Activated naive CD4-positive, alpha-beta T cell treated with anti-CD3 and anti-CD28 coated beads, Interleukin-2, amount 10 ng/mL, durations not matched to agents 7 days and 5 days (primary cell): ENCODE results near the gene SLC45A1.
A peak's percentile ranks its signal among the peaks of the same experiment; 100 is the strongest.
"Not testable (repeated sequence)": the region's sequence is repeated elsewhere in the genome, so short reads cannot be mapped to it uniquely, and the experiment has no call there.

Experiments used
- CTCF ChIA-PET: fragments of 350-600 bp; sonication (Branson Sonifier 250); formaldehyde crosslinking; loops from one replicate; lab custom pipeline; 2021; ENCODE audit warnings: antibody characterized with exemption; lab: Charles Lee
- DNase-seq: peaks from one replicate; pipeline ENCODE4 v3.0.0-alpha.2; 2020
- H3K27ac Mint-ChIP-seq: one replicate; pipeline ENCODE4 v1.8.0; 2021; ENCODE audit warnings: mild to moderate bottlenecking, moderate library complexity, mixed read lengths
- H3K27me3 Mint-ChIP-seq: one replicate; pipeline ENCODE4 v1.8.0; 2021; ENCODE audit warnings: mild to moderate bottlenecking, mixed read lengths
- H3K36me3 Mint-ChIP-seq: one replicate; pipeline ENCODE4 v1.8.0; 2021; ENCODE audit warnings: mixed read lengths
- H3K4me1 Mint-ChIP-seq: one replicate; pipeline ENCODE4 v1.8.0; 2021; ENCODE audit warnings: mixed read lengths
- H3K4me3 Mint-ChIP-seq: one replicate; pipeline ENCODE4 v1.8.0; 2021; ENCODE audit warnings: mild to moderate bottlenecking, moderate library complexity, mixed read lengths
- H3K9me3 Mint-ChIP-seq: one replicate; pipeline ENCODE4 v1.8.0; 2021; ENCODE audit warnings: mixed read lengths

SLC45A1 gene

DNA sequence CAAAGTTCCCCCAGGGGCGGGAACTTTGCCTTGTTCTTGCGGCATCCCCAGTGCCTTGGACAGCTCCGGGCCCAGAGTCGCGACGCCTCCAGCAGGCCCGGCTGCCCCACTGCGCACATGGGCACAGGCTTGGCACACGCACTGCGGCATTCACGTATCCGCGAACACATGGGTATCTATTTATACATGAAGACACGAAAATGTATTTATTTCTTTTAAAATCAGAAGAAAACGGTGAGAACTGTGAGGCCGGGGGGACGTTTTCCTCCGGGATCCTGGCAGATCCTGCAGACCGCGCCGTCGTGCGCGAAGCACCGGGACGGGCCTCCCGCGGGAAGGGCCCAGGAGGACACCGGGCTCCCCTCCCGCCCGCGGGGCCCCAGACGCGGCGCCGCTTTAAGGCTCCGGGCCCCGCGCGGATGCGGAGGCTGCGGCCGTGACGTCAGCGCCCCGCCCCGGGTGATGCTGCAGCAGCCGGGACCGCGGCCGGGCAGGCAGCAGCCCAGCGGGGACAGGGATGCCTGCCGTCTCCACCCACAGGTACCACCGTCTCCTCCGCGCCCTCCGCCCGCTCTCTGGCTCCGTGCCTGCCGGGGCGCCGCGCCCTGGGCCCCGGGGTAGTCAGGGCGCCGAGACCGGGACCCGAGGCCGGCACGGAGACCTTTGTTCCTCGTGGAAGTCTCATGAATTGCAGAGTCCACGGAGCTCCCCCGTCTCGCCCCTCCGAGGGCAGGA is at the start of gene SLC45A1:
SLC45A1 (plus strand) TSS at position 468 of the 735 bp plus-strand sequence. CDS start 6,216 bp downstream, outside the sequence.
- CTCF ChIA-PET, result interaction anchor here (2.0 kb wide), 1 partner anchor 302 kb away, joined by 6 read pairs; no protein-coding TSS in a partner anchor
- H3K4me1 Mint-ChIP-seq, result peaks cover 24% of the 10 kb centered on the region
- H3K27me3 Mint-ChIP-seq, result peaks cover 71% of the 10 kb centered on the region
- no peaks in the 10 kb centered on the region for H3K9me3 Mint-ChIP-seq
- DNase-seq, result peak; percentile 83
- no peaks in the 10 kb centered on the region for H3K36me3 Mint-ChIP-seq
- H3K27ac Mint-ChIP-seq, result no peak within 1 kb of the TSS
- peak within 1 kb of the TSS; percentile 64 for H3K4me3 Mint-ChIP-seq

- Mint-ChIP-seq H3K4me1 (no peaks in the 10 kb centered on the region), H3K27ac (no peak overlapping the region), H3K9me3 (peaks cover 4% of the 10 kb centered on the region), H3K27me3 (peaks cover 39% of the 10 kb centered on the region), H3K36me3 (no peaks in the 10 kb centered on the region), H3K4me3 (no peak overlapping the region)
- no peak for DNase-seq
- CTCF ChIA-PET, result no interaction called here
These were observed 44.9 kb upstream of the SLC45A1 start for GRCh38 chr1:8273036-8273435.

GRCh38 chr1:8274352-8274751 is 43.6 kb upstream of the SLC45A1 start:
- DNase-seq, result no peak
- H3K9me3 Mint-ChIP-seq, result peaks cover 4% of the 10 kb centered on the region
- H3K36me3 Mint-ChIP-seq, result no peaks in the 10 kb centered on the region
- peaks cover 34% of the 10 kb centered on the region for H3K27me3 Mint-ChIP-seq
- H3K4me3 Mint-ChIP-seq, result no peak overlapping the region
- no peaks in the 10 kb centered on the region for H3K4me1 Mint-ChIP-seq
- CTCF ChIA-PET, result no interaction called here
- no peak overlapping the region for H3K27ac Mint-ChIP-seq

GRCh38 chr1:8276173-8276914 is 41.6 kb upstream of the SLC45A1 start:
- peak; percentile 24 for DNase-seq
- CTCF ChIA-PET, result interaction anchor here (1.1 kb wide), 1 partner anchor 261 kb away, joined by 4 read pairs; no protein-coding TSS in a partner anchor
- Mint-ChIP-seq H3K27me3 (peaks cover 14% of the 10 kb centered on the region), H3K9me3 (peaks cover 4% of the 10 kb centered on the region), H3K4me3 (no peak overlapping the region), H3K36me3 (no peaks in the 10 kb centered on the region), H3K4me1 (no peaks in the 10 kb centered on the region), H3K27ac (no peak overlapping the region)

- Mint-ChIP-seq H3K4me1 (no peaks in the 10 kb centered on the region), H3K27ac (no peak overlapping the region)
- CTCF ChIA-PET, result no interaction called here
These were observed 41.0 kb upstream of the SLC45A1 start for GRCh38 chr1:8276932-8277331.

GRCh38 chr1:8278677-8279076 is 39.2 kb upstream of the SLC45A1 start:
- peaks cover 28% of the 10 kb centered on the region for H3K27me3 Mint-ChIP-seq
- DNase-seq, H3K4me1 Mint-ChIP-seq, H3K36me3 Mint-ChIP-seq, H3K9me3 Mint-ChIP-seq, H3K4me3 Mint-ChIP-seq, CTCF ChIA-PET, H3K27ac Mint-ChIP-seq: not testable (repeated sequence)

More at GRCh38 chr1:8276932-8277331, 41.0 kb upstream of the SLC45A1 start:
- peaks cover 4% of the 10 kb centered on the region for H3K9me3 Mint-ChIP-seq
- no peaks in the 10 kb centered on the region for H3K36me3 Mint-ChIP-seq
- H3K4me3 Mint-ChIP-seq, result no peak overlapping the region
- peaks cover 15% of the 10 kb centered on the region for H3K27me3 Mint-ChIP-seq
- DNase-seq, result no peak

DNA sequence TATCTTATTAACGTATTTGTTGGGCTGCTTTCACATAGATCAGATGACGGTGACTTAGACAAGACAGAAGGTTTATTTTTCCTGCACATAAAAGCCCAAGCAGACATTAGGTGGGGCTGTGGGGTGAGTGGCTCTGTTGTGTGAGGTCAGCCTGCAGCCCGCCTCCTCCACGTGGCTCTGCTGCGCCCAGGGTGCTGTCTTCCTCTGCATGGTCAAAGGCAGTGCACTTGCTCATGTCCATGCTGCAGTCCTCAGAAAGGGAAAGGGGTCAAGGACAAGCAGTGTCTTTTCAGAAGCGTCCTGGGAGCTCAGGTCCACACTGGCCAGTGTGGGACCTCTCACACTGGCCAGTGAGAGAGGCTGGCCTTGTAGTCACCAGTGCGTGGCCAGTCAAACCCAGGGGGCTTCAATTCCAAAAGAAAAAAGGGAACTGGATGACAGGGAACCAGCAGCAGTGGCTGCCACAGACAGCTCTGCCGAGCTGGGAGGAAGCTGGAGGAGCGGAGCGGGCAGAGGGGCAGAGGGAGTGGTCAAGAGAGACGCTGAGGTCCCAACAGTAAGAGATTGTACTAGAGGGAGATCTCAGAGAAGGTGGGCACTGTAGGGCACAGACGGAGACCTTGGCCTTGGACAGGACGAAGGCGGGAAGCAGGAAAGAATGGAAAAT is 35.9 kb upstream of the SLC45A1 start:
- Mint-ChIP-seq H3K36me3 (no peaks in the 10 kb centered on the region), H3K4me3 (no peak overlapping the region), H3K27me3 (peaks cover 29% of the 10 kb centered on the region), H3K27ac (no peak overlapping the region), H3K4me1 (no peaks in the 10 kb centered on the region), H3K9me3 (peaks cover 2% of the 10 kb centered on the region)
- CTCF ChIA-PET, result no interaction called here
- no peak for DNase-seq

DNA sequence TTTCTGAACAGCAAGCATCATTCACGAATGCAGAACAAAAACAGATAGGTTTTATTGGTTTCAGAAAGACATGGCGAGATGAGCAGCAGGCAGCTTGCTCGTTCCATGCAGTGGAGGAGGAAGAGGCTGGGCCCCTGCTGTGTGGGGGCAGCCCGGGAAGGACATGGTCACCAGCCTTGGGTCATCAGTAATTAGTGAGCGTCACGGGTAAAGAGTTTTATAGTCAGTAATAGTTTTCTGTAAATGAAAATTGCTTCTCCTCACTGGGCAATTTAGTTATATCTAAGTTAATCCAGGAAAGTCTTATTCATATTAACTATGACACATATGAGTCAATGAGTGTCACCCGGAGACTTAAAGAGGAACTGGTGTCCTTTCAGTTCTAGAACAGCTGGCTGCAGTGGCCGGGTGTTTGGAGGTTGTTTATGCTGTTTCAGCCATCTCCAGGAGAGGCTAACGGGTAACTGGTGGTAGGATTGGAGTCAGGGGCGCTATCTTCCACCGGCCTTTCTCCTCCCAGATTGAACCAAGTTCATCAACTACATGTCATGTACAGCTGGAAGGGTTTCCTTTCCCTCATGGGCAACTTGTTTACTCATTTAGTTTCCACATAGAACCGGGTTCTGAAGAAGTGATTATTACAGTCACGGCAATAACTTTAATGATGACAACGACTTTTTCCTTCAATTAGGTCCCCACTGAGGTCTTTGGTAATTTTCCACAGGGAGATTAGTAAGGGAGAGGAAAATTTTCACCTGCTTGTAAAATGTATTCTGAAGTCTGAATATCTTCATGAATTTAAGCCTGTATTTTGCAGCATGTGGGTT is 34.6 kb upstream of the SLC45A1 start:
- H3K4me3 Mint-ChIP-seq, result no peak overlapping the region
- no peaks in the 10 kb centered on the region for H3K9me3 Mint-ChIP-seq
- H3K4me1 Mint-ChIP-seq, result no peaks in the 10 kb centered on the region
- H3K27ac Mint-ChIP-seq, result no peak overlapping the region
- peaks cover 29% of the 10 kb centered on the region for H3K27me3 Mint-ChIP-seq
- CTCF ChIA-PET, result no interaction called here
- no peaks in the 10 kb centered on the region for H3K36me3 Mint-ChIP-seq
- no peak for DNase-seq

DNA sequence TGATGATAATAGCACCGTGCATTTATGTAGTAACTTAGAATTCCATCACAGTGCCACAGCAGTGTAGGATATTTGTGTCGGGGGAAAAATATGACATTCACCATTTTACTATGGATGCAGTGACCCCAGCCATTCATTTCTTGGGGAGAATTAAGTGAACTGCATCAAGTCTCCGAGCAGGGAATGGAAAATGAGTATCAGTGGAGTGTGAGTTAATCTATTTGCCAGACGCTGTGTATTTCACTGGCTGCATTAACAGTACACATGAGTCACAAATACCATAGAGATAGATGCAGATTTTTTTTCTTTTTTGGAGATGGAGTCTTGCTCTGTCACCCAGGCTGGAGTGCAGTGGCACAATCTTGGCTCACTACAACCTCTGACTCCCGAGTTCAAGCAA is 33.8 kb upstream of the SLC45A1 start:
- no peak overlapping the region for H3K27ac Mint-ChIP-seq
- DNase-seq, result no peak
- H3K9me3 Mint-ChIP-seq, result no peaks in the 10 kb centered on the region
- peaks cover 34% of the 10 kb centered on the region for H3K27me3 Mint-ChIP-seq
- no peaks in the 10 kb centered on the region for H3K4me1 Mint-ChIP-seq
- CTCF ChIA-PET, result no interaction called here
- no peak overlapping the region for H3K4me3 Mint-ChIP-seq
- no peaks in the 10 kb centered on the region for H3K36me3 Mint-ChIP-seq

- Mint-ChIP-seq H3K27ac (no peak overlapping the region), H3K9me3 (no peaks in the 10 kb centered on the region), H3K36me3 (no peaks in the 10 kb centered on the region), H3K4me3 (no peak overlapping the region), H3K4me1 (no peaks in the 10 kb centered on the region), H3K27me3 (peaks cover 37% of the 10 kb centered on the region)
- CTCF ChIA-PET, result no interaction called here
- DNase-seq, result no peak
These were observed 32.8 kb upstream of the SLC45A1 start for GRCh38 chr1:8285103-8285502.

DNA sequence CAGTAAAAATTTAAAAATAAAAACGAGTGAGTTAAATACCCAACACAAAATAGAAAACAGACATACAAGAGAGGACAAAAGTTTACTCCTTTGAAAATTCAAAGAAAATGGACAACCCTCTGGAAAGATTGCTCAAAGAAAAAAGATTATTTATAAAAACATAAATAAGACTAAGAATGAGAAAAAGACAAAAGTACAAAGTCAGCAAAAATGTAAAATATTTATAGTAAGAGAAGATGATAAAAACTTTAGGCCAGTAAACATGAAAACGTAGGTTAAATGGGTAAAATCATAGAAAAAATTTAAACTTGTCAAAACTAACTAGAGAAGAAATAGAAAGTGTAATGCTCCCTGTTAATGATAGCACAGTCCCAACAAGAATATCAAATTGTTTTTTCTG is 31.9 kb upstream of the SLC45A1 start:
- H3K36me3 Mint-ChIP-seq, result no peaks in the 10 kb centered on the region
- DNase-seq, result no peak
- CTCF ChIA-PET, result no interaction called here
- H3K9me3 Mint-ChIP-seq, result no peaks in the 10 kb centered on the region
- H3K4me1 Mint-ChIP-seq, result no peaks in the 10 kb centered on the region
- no peak overlapping the region for H3K4me3 Mint-ChIP-seq
- H3K27me3 Mint-ChIP-seq, result peaks cover 37% of the 10 kb centered on the region
- no peak overlapping the region for H3K27ac Mint-ChIP-seq

- H3K36me3 Mint-ChIP-seq, result no peaks in the 10 kb centered on the region
- H3K27me3 Mint-ChIP-seq, result peaks cover 20% of the 10 kb centered on the region
- CTCF ChIA-PET, result interaction anchor here (1.1 kb wide), 1 partner anchor 318 kb away, joined by 3 read pairs; no protein-coding TSS in a partner anchor
- no peaks in the 10 kb centered on the region for H3K9me3 Mint-ChIP-seq
- no peak overlapping the region for H3K27ac Mint-ChIP-seq
- DNase-seq, result no peak
- H3K4me1 Mint-ChIP-seq, result no peaks in the 10 kb centered on the region
- H3K4me3 Mint-ChIP-seq, result no peak overlapping the region
These were observed 24.8 kb upstream of the SLC45A1 start for GRCh38 chr1:8293118-8293517.

DNA sequence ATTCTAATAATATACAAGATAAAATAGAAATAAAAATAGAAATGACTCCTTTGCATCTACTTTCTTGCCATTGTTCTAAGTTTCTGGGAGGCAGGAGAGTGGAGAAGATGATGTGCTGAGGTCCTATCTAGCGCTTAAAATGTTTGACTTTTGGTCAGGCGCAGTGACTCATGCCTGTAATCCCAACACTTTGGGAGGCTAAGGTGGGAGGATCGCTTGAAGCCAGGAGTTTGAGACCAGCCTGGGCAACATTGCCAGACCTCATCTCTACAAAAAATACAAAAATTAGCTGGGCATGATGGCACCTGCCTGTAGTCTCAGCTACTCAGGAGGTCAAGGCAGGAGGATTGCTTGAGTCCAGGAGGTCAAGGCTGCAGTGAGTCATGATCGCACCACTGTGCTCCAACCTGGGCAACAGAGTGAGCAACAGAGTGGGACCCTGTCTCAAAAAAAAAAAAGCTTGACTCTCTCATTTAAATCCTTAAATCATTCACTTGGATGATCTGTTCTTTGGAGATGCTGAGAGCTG is 24.2 kb upstream of the SLC45A1 start:
- CTCF ChIA-PET, result interaction anchor here (1.1 kb wide), 1 partner anchor 318 kb away, joined by 3 read pairs; no protein-coding TSS in a partner anchor
- no peak overlapping the region for H3K27ac Mint-ChIP-seq
- no peaks in the 10 kb centered on the region for H3K4me1 Mint-ChIP-seq
- H3K36me3 Mint-ChIP-seq, result no peaks in the 10 kb centered on the region
- DNase-seq, result no peak
- peaks cover 19% of the 10 kb centered on the region for H3K27me3 Mint-ChIP-seq
- no peak overlapping the region for H3K4me3 Mint-ChIP-seq
- H3K9me3 Mint-ChIP-seq, result no peaks in the 10 kb centered on the region
